Progenitor cell of endocrine pancreas (in vitro differentiated cells): Measurements from ENCODE around the gene RFX7. TPM values are rescaled to one million over a fixed set of nuclear protein-coding genes. Genes with fewer than 3 reads are reported as not detected.

Experiments
- DNase-seq: peaks from one replicate; pipeline ENCODE4 v3.0.0; 2021; ENCODE audit warnings: low spot score; ENCODE audit not compliant: unreplicated experiment
- H3K27ac Mint-ChIP-seq: 2 replicates; pipeline ENCODE4 v1.8.0; 2021; ENCODE audit warnings: mild to moderate bottlenecking, moderate library complexity, mixed read lengths
- H3K27me3 Mint-ChIP-seq: 2 replicates; pipeline ENCODE4 v1.8.0; 2021; ENCODE audit warnings: mixed read lengths
- H3K36me3 Mint-ChIP-seq: 2 replicates; pipeline ENCODE4 v1.8.0; 2022; ENCODE audit warnings: mixed read lengths; ENCODE audit not compliant: insufficient read depth
- H3K4me1 Mint-ChIP-seq: 2 replicates; pipeline ENCODE4 v1.8.0; 2021; ENCODE audit warnings: low read depth, mixed read lengths
- H3K4me3 Mint-ChIP-seq: 2 replicates; pipeline ENCODE4 v1.8.0; 2021; ENCODE audit warnings: low read depth, mild to moderate bottlenecking, moderate library complexity, mixed read lengths
- H3K9me3 Mint-ChIP-seq: 2 replicates; pipeline ENCODE4 v1.8.0; 2021; ENCODE audit warnings: low read depth, mixed read lengths
- CTCF ChIP-seq: fragments of 200-600 bp; sonication (generic); IDR thresholded peaks from one replicate; pipeline ENCODE4 v1.5.0; 2021; ENCODE audit warnings: antibody characterized with exemption, mild to moderate bottlenecking; ENCODE audit not compliant: unreplicated experiment
- total RNA-seq: library from RNA; stranded (reverse); gene quantifications from 2 replicates; pipeline ENCODE4 v1.2.1, GENCODE V29; 2021

The RFX7 gene
- total RNA-seq, 1 donor from 2014 or later, result 33.6 TPM

DNA sequence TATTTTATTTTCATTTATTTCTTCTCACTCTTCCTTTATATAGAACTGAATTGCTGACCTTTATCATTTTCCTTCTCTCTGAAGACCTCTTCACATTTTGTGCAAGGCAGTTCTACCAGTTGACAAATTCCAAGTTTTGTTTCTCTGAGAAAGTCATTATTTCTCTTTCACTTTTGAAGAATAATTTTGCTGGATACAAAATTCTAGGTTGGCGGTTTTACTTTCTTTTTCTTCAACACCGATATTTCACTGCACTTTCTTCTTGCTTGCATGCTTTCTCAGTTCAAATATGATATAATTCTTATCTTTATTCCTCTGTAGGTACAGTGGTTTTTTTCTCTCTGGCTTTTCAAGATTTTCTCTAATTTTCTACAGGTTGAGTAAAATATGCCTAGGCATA lies 15.9 kb downstream of the RFX7 start:
- Mint-ChIP-seq H3K27ac (no peak overlapping the region), H3K4me1 (no peaks in the 10 kb centered on the region), H3K9me3 (peaks cover 44% of the 10 kb centered on the region), H3K4me3 (no peak overlapping the region), H3K27me3 (no peaks in the 10 kb centered on the region), H3K36me3 (peaks cover 67% of the 10 kb centered on the region)
- DNase-seq, result no peak
- TF ChIP-seq CTCF, result no peak

- DNase-seq, result no peak
- Mint-ChIP-seq H3K27me3 (no peaks in the 10 kb centered on the region), H3K9me3 (peaks cover 44% of the 10 kb centered on the region), H3K36me3 (peaks cover 67% of the 10 kb centered on the region), H3K4me3 (no peak overlapping the region), H3K4me1 (no peaks in the 10 kb centered on the region), H3K27ac (no peak overlapping the region)
- no peak for TF ChIP-seq CTCF
Observed at GRCh38 chr15:56227306-56227705, 16.4 kb downstream of the RFX7 start.

DNA sequence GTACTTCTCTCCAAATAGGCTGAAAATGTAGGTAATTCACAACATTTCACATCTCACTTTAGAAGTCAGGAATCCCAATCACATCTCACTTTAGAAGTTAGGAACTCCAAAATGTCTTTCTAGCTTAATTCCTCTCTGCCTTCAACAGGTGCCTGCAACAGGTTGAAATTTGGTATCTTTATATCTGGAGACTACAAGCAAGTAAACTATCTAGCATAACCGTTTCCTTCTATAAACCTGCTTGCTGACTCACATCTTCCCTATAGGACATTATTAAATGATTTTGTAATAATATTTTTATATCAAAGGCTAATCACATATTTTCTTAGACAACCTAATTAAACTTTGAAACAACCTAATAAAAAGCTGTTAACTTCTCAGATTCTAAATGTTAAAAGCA lies 18.2 kb downstream of the RFX7 start:
- Mint-ChIP-seq H3K4me1 (no peaks in the 10 kb centered on the region), H3K27me3 (no peaks in the 10 kb centered on the region), H3K27ac (no peak overlapping the region), H3K9me3 (peaks cover 50% of the 10 kb centered on the region), H3K4me3 (no peak overlapping the region), H3K36me3 (peaks cover 60% of the 10 kb centered on the region)
- DNase-seq, result no peak
- no peak for TF ChIP-seq CTCF

GRCh38 chr15:56222302-56222701 lies 21.4 kb downstream of the RFX7 start:
- H3K27me3 Mint-ChIP-seq, result no peaks in the 10 kb centered on the region
- H3K4me1 Mint-ChIP-seq, result no peaks in the 10 kb centered on the region
- H3K36me3 Mint-ChIP-seq, result peaks cover 44% of the 10 kb centered on the region
- H3K27ac Mint-ChIP-seq, result peak overlapping the region; percentile 84
- H3K9me3 Mint-ChIP-seq, result peaks cover 36% of the 10 kb centered on the region
- no peak overlapping the region for H3K4me3 Mint-ChIP-seq
- no peak for TF ChIP-seq CTCF
- no peak for DNase-seq

DNA sequence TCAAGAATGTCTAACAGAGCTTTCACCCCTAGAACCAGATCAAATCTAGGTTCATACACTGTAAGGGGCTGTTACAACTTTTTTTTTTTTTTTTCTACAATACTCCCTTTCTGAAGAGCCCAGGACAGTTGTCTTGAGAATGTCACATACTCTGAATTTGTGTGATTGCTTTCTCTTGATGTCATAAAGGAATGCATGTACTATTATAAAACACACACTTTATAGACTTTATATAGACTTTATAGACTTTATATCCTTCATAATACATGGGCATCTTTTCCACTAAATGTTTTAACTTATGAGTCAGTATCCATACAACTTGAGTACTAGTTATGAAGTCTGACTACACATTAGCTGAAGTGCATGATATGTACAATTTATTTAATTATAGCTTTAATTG lies 26.3 kb downstream of the RFX7 start:
- peaks cover 25% of the 10 kb centered on the region for H3K9me3 Mint-ChIP-seq
- no peak overlapping the region for H3K27ac Mint-ChIP-seq
- no peak for DNase-seq
- H3K36me3 Mint-ChIP-seq, result peaks cover 37% of the 10 kb centered on the region
- H3K27me3 Mint-ChIP-seq, result no peaks in the 10 kb centered on the region
- TF ChIP-seq CTCF, result no peak
- H3K4me1 Mint-ChIP-seq, result no peaks in the 10 kb centered on the region
- no peak overlapping the region for H3K4me3 Mint-ChIP-seq
